Activated naive CD4-positive, alpha-beta T cell treated with Interleukin-2 at 50 U/mL for 16 hours (primary cell): ENCODE measurements around the gene NPW.
"Not testable (repeated sequence)": the region's sequence is repeated elsewhere in the genome, so short reads cannot be mapped to it uniquely, and the experiment has no call there.

ENCODE experiments used
- DNase-seq: peaks from one replicate; pipeline ENCODE4 v3.0.0-alpha.2; 2020

NPW gene

GRCh38 chr16:2002406-2003230 lies 17.0 kb upstream of the NPW start:
- DNase-seq = no peak

- DNase-seq = no peak
Measured at GRCh38 chr16:2003231-2003826, 16.3 kb upstream of the NPW start.

DNA sequence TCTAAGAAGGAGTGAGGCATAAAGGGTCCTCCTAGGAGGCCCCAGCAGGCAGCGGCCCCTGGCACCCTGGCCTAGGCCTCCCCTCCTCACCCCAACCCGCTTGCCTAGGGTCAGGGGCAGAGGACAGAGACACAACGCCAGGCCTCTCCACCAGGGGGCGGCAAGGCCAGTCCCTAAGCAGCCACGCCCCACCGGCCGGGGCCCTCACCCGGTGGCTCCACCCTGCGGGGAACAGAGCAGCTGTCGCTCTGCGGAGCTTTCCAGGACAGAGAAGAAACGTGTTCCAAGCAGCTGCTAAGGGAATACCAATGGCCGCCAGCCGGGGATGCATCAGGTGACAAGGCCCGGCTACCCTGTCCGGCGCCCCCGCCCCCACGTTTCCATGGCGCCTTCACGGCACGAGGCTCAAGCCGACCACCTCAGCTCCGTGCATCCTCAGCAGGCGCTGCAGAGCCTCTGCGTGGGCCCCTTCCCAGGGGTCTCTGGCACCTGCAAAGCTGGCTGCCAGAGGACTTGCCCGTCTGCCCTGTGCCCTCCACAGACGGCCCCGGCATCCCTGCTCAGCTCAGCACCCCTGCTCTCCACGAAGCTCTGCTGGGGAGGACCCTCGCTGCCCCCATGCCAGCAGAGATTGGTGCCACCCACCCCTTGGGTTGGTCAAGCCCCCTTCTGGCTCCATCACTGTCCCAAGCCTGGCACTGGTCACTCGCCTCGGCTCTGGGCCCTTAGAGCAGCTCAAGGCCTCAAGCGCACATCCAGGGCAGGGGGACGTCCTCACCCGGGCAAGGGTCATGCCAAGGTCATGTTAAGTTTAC lies 15.6 kb upstream of the NPW start:
- peak; percentile 89 for DNase-seq

DNA sequence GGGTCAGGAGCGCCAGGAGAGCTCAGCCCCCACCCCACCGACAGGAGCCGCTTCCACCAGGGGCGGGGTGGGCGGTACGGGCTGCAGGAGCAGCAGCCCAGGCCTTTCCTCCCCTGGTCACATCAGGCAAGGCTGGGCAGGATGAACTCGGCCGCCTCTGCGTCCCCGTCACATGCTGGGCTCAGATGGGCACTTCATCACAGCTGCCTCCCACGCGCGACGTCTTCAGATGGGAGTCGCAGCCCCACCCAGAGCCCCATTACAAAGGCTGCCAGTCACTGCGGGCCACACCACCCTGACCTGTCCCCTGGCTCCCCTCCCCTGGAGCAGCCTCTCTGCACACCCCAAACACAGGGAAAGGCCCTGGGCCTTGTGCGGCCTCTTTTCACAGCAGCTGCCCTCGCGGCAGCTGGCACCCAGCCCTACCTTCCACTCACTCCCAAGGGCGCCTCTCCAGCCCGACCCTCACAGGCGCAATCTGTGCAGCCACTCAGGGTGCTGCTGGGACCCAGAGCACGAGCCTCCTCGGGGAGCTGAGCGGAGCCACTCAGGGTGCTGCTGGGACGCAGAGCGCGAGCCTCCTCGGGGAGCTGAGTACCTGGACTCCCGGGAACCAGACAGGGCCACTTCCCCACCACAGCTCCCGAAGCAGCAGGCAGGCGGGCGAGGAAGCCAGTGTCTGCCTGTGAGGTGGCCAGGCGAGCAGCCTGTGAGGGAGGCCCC lies 14.6 kb upstream of the NPW start:
- DNase-seq = no peak

GRCh38 chr16:2005646-2006045 lies 13.9 kb upstream of the NPW start:
- DNase-seq = no peak

GRCh38 chr16:2006317-2006716 lies 13.3 kb upstream of the NPW start:
- DNase-seq = no peak

GRCh38 chr16:2007081-2007836 lies 12.3 kb upstream of the NPW start:
- DNase-seq = no peak

- DNase-seq = no peak
Measured at GRCh38 chr16:2008009-2008526, 11.5 kb upstream of the NPW start.

DNA sequence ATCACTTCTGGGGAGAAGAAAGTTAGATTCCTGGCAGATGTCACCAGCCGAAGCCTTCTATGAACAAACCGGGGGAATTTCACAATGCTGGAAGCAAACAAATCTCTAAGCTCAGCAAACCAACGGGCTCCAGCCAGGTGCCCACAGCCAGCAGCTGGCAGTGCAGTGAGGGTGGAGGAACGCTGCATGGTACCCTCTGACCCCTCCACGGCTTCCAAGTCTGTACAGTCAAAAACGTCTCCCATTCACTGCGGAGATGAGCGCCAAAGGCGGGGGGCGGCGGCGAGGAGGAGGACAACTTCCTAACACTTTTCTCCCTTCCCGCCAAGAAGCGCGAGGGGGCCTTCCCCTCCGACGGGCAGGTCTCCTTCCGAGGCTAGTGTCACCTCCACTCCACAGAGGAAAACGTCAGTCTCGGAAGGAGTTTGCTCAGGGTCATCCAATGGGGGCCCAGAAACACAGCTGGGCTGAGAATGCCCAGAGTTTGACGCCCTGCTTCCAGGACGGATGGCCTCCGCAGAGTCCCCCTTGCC lies 10.9 kb upstream of the NPW start:
- peak; percentile 33 for DNase-seq

GRCh38 chr16:2009164-2009711 lies 10.3 kb upstream of the NPW start:
- no peak for DNase-seq

DNA sequence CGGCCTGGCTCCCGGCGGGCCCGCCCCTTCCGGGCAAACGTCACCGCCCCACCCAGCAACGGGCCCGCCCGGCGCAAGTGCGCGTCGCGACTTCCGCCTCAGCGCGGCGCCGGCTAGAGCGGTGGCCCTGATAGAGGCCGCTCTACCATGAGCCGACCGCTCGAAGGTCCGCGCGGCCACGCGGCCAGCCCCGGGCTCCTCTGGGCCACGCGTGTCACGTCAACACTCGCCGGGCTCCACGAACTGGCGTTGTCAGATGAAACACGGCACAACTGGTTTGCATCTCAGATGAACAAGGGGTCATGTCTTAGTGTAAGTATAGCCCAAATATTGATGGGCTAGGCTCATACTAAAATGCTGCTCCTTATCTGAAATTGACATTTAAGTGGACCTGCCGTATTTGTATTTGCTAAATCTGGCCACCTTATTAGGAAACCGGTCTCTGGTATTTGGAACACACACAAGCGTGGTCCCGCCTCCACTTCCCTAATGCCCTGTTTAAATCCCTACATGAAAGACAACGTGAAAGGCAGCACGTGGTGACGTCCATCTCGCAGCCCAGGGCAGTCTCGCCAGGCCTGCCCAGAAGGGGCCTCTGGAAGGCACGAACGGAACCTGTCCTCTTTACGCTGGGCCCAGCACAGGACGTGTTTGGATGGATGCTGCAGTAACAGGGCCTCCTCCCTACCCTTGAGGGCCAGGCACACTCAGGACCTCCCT lies 9.6 kb upstream of the NPW start, which contains the start of gene ZNF598:
Gene ZNF598, minus strand, starts transcription at position 31 of the 720 bp plus-strand sequence.
- peak; percentile 79 for DNase-seq

DNA sequence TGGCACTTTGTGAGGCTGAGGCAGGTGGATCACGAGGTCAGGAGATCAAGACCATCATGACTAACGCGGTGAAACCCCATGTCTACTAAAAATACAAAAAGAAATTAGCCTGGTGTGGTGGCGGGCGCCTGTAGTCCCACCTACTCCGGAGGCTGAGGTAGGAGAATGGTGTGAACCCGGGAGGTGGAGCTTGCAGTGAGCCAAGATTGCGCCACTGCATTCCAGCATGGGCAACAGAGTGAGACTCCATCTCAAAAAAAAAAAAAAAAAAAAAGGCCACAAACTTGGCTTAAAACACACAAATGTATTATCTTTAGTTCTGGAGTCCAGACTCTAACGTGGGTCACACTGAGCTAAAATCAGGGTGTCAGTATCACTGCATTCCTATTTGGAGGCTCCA lies 7.9 kb upstream of the NPW start:
- DNase-seq = not testable (repeated sequence)

DNA sequence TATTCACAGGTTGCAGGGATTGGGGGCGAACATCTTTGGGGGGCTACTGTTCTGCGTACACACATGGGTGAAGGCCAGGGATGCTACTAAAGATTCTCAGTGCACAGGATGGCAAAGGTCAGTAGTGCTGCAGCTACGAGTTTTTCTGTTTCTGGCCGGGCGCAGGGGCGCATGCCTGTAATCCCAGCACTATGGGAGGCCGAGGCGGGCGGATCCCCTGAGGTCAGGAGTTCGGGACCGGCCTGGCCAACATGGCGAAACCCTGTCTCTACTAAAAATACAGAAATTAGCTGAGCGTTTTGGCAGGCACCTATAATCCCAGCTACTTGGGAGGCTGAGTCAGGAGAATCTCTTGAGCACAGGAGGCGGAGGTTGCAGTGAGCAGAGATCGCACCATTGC lies 6.1 kb upstream of the NPW start:
- DNase-seq = no peak

GRCh38 chr16:2015117-2015946 lies 4.3 kb upstream of the NPW start:
- DNase-seq = no peak

DNA sequence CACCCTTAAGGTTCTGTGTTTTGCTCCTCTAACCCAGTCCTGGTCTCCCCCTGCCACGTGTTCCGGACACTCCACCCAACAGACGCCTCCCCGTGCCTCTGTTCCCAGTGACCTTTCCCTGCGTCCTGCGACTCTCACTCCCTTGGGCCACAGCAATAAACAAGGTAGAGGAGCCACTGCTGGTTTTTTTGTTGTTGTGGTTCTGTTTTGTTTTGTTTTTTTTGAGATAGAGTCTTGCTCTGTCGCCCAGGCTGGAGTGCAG lies 3.7 kb upstream of the NPW start:
- no peak for DNase-seq

DNA sequence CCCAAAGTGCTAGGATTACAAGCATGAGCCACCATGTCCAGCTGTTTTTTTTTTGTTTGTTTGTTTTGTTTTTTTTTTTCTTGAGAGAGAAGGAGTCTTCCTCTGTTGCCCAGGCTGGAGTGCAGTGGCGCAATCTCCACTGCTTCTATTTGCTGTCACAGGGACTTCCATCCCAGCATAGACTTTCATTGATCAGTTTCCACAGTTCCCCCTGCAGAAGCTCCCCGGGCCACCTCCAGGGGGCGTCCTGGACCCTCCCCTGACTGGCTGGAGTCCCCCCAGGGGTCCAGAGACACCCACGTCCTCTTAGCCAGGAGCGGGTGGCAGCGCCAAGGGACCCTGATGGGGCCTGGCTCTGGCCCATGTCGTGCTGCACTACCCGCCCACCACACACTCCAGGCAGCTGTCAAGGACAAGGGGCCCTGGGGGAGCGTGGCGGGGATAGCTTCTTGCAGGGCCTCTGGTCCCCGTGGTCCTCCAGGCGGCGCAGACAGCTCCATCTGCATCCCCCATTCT lies 3.1 kb upstream of the NPW start:
- DNase-seq = peak; percentile 16

DNA sequence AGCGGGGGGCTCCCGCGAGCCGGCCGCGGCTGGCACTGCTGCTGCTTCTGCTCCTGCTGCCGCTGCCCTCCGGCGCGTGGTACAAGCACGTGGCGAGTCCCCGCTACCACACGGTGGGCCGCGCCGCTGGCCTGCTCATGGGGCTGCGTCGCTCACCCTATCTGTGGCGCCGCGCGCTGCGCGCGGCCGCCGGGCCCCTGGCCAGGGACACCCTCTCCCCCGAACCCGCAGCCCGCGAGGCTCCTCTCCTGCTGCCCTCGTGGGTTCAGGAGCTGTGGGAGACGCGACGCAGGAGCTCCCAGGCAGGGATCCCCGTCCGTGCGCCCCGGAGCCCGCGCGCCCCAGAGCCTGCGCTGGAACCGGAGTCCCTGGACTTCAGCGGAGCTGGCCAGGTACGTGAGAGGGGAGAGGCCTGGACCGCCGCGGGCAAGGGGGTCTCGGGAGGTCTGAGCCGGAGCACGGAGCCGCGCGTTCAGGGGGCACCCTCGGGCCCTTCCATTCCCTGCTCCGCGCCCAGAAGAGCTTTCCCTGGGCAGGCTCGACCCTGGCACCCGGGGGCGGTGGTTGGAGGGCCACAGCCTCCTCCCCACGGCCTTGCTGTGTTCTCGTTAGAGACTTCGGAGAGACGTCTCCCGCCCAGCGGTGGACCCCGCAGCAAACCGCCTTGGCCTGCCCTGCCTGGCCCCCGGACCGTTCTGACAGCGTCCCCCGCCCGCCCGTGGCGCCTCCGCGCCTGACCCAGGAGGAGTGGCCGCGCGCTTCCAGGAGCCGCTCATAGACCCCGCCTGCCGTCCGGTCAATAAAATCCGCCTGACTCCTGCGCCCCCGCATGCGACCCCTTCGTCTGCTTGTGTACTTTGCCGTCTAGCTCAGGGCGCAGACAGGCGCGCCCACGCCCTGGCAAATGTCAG lies 591 bp downstream of the NPW start:
- DNase-seq = no peak

GRCh38 chr16:2022723-2023091 lies 3.1 kb downstream of the NPW start:
- DNase-seq = peak; percentile 30
